Progenitor cell of endocrine pancreas (in vitro differentiated cells): ENCODE results near the gene SCOC. TPM values are rescaled to one million over a fixed set of nuclear protein-coding genes. Genes with fewer than 3 reads are reported as not detected.

Experiments
- DNase-seq: peaks from one replicate; pipeline ENCODE4 v3.0.0; 2021; ENCODE audit warnings: low spot score; ENCODE audit not compliant: unreplicated experiment
- H3K27ac Mint-ChIP-seq: 2 replicates; pipeline ENCODE4 v1.8.0; 2021; ENCODE audit warnings: mild to moderate bottlenecking, moderate library complexity, mixed read lengths
- H3K27me3 Mint-ChIP-seq: 2 replicates; pipeline ENCODE4 v1.8.0; 2021; ENCODE audit warnings: mixed read lengths
- H3K36me3 Mint-ChIP-seq: 2 replicates; pipeline ENCODE4 v1.8.0; 2022; ENCODE audit warnings: mixed read lengths; ENCODE audit not compliant: insufficient read depth
- H3K4me1 Mint-ChIP-seq: 2 replicates; pipeline ENCODE4 v1.8.0; 2021; ENCODE audit warnings: low read depth, mixed read lengths
- H3K4me3 Mint-ChIP-seq: 2 replicates; pipeline ENCODE4 v1.8.0; 2021; ENCODE audit warnings: low read depth, mild to moderate bottlenecking, moderate library complexity, mixed read lengths
- H3K9me3 Mint-ChIP-seq: 2 replicates; pipeline ENCODE4 v1.8.0; 2021; ENCODE audit warnings: low read depth, mixed read lengths
- CTCF ChIP-seq: fragments of 200-600 bp; sonication (generic); IDR thresholded peaks from one replicate; pipeline ENCODE4 v1.5.0; 2021; ENCODE audit warnings: antibody characterized with exemption, mild to moderate bottlenecking; ENCODE audit not compliant: unreplicated experiment
- total RNA-seq: library from RNA; stranded (reverse); gene quantifications from 2 replicates; pipeline ENCODE4 v1.2.1, GENCODE V29; 2021

Gene SCOC
- total RNA-seq, 1 donor from 2014 or later = 95.6 TPM

- Mint-ChIP-seq H3K36me3 (peaks cover 6% of the 10 kb centered on the region), H3K4me3 (no peak overlapping the region), H3K4me1 (peaks cover 6% of the 10 kb centered on the region), H3K27ac (no peak overlapping the region), H3K9me3 (no peaks in the 10 kb centered on the region), H3K27me3 (no peaks in the 10 kb centered on the region)
- TF ChIP-seq CTCF = no peak
- no peak for DNase-seq
Measured at GRCh38 chr4:140368686-140369085, 4.8 kb upstream of the SCOC start.

GRCh38 chr4:140372751-140373327, 607 bp upstream of the SCOC start:
- no peak for DNase-seq
- no peaks in the 10 kb centered on the region for H3K9me3 Mint-ChIP-seq

GRCh38 chr4:140374130-140374477, 658 bp downstream of the SCOC start:
- Mint-ChIP-seq H3K9me3 (no peaks in the 10 kb centered on the region), H3K36me3 (peaks cover 4% of the 10 kb centered on the region), H3K4me3 (no peak overlapping the region), H3K27me3 (no peaks in the 10 kb centered on the region), H3K4me1 (peaks cover 34% of the 10 kb centered on the region), H3K27ac (peak overlapping the region; percentile 99)
- no peak for DNase-seq
- TF ChIP-seq CTCF = no peak

More at GRCh38 chr4:140372751-140373327, 607 bp upstream of the SCOC start:
- H3K4me3 Mint-ChIP-seq = no peak overlapping the region
- peak; percentile 37 for TF ChIP-seq CTCF
- no peaks in the 10 kb centered on the region for H3K27me3 Mint-ChIP-seq
- H3K27ac Mint-ChIP-seq = no peak overlapping the region
- H3K36me3 Mint-ChIP-seq = peaks cover 6% of the 10 kb centered on the region
- H3K4me1 Mint-ChIP-seq = peaks cover 34% of the 10 kb centered on the region

- no peaks in the 10 kb centered on the region for H3K9me3 Mint-ChIP-seq
- no peak for DNase-seq
- no peak overlapping the region for H3K4me3 Mint-ChIP-seq
- H3K27ac Mint-ChIP-seq = no peak overlapping the region
- peaks cover 6% of the 10 kb centered on the region for H3K36me3 Mint-ChIP-seq
- TF ChIP-seq CTCF = no peak
- H3K4me1 Mint-ChIP-seq = peaks cover under 1% of the 10 kb centered on the region
- no peaks in the 10 kb centered on the region for H3K27me3 Mint-ChIP-seq
Measured at GRCh38 chr4:140382732-140383131, 9.3 kb downstream of the SCOC start.

GRCh38 chr4:140388015-140388414, 14.6 kb downstream of the SCOC start:
- H3K4me3 Mint-ChIP-seq = no peak overlapping the region
- no peak for DNase-seq
- H3K36me3 Mint-ChIP-seq = no peaks in the 10 kb centered on the region
- no peaks in the 10 kb centered on the region for H3K4me1 Mint-ChIP-seq
- H3K9me3 Mint-ChIP-seq = no peaks in the 10 kb centered on the region
- H3K27me3 Mint-ChIP-seq = no peaks in the 10 kb centered on the region
- no peak overlapping the region for H3K27ac Mint-ChIP-seq
- no peak for TF ChIP-seq CTCF
